Stromal cell of bone marrow (primary cell): ENCODE results near the gene PPP1R13B.
"Not testable (repeated sequence)": the region's sequence is repeated elsewhere in the genome, so short reads cannot be mapped to it uniquely, and the experiment has no call there.

Experiments used
- DNase-seq: peaks from one replicate; pipeline ENCODE4 v3.0.0-alpha.2; 2012; ENCODE audit warnings: low read depth

Gene PPP1R13B

GRCh38 chr14:103832046-103832445, 15.3 kb downstream of the PPP1R13B start:
- DNase-seq = no peak

- no peak for DNase-seq
These were observed 16.7 kb downstream of the PPP1R13B start for GRCh38 chr14:103830511-103831270.

- peak; percentile 44 for DNase-seq
These were observed 18.9 kb downstream of the PPP1R13B start for GRCh38 chr14:103828315-103828967.

- DNase-seq = no peak
These were observed 22.3 kb downstream of the PPP1R13B start for GRCh38 chr14:103825101-103825500.

- no peak for DNase-seq
These were observed 26.5 kb downstream of the PPP1R13B start for GRCh38 chr14:103820908-103821307.

GRCh38 chr14:103820382-103820781, 27.0 kb downstream of the PPP1R13B start:
- no peak for DNase-seq

- peak; percentile 25 for DNase-seq
These were observed 27.7 kb downstream of the PPP1R13B start for GRCh38 chr14:103819503-103820307.

GRCh38 chr14:103818870-103819269, 28.5 kb downstream of the PPP1R13B start:
- DNase-seq = no peak

GRCh38 chr14:103818422-103818821, 29.0 kb downstream of the PPP1R13B start:
- DNase-seq = no peak

- no peak for DNase-seq
These were observed 29.8 kb downstream of the PPP1R13B start for GRCh38 chr14:103817595-103817994.

GRCh38 chr14:103816991-103817390, 30.4 kb downstream of the PPP1R13B start:
- no peak for DNase-seq

GRCh38 chr14:103815253-103815652, 32.1 kb downstream of the PPP1R13B start:
- no peak for DNase-seq

GRCh38 chr14:103811189-103811588, 36.2 kb downstream of the PPP1R13B start:
- no peak for DNase-seq

GRCh38 chr14:103808403-103809001, 38.9 kb downstream of the PPP1R13B start:
- peak; percentile 62 for DNase-seq

- no peak for DNase-seq
These were observed 40.6 kb downstream of the PPP1R13B start for GRCh38 chr14:103806805-103807204.

- DNase-seq = no peak
These were observed 41.7 kb downstream of the PPP1R13B start for GRCh38 chr14:103805708-103806107.

- DNase-seq = peak; percentile 14
These were observed 43.7 kb downstream of the PPP1R13B start for GRCh38 chr14:103803661-103804060.

GRCh38 chr14:103802356-103802755, 45.0 kb downstream of the PPP1R13B start:
- no peak for DNase-seq

- peak; percentile 74 for DNase-seq
These were observed 45.9 kb downstream of the PPP1R13B start for GRCh38 chr14:103801459-103801858.

- not testable (repeated sequence) for DNase-seq
These were observed 54.2 kb downstream of the PPP1R13B start for GRCh38 chr14:103793192-103793591.

- DNase-seq = no peak
These were observed 59.3 kb downstream of the PPP1R13B start for GRCh38 chr14:103788086-103788485.

GRCh38 chr14:103782376-103782775, 65.0 kb downstream of the PPP1R13B start:
- no peak for DNase-seq
